HepG2 (cell line): Measurements from ENCODE around the gene C11orf68. TPM values are rescaled to one million over a fixed set of nuclear protein-coding genes. Genes with fewer than 3 reads are reported as not detected.

Source experiments
- ASH2L ChIP-seq: fragments of 300-600, 200-600 bp; sonication (generic); IDR thresholded peaks from 2 replicates; pipeline ENCODE4 v1.7.0; 2017; ENCODE audit warnings: low read depth, mild to moderate bottlenecking, moderate library complexity, mixed read lengths, low read length; ENCODE audit not compliant: insufficient read length
- GABPB1 ChIP-seq: IDR thresholded peaks from 2 replicates; pipeline ENCODE4 v1.6.1; 2016; ENCODE audit warnings: mild to moderate bottlenecking, missing genetic modification reagents, moderate library complexity, missing compliant biosample characterization
- MIER3 ChIP-seq: IDR thresholded peaks from 2 replicates; pipeline ENCODE4 v1.6.1; 2016; ENCODE audit warnings: missing compliant biosample characterization, borderline replicate concordance
- MTERF4 ChIP-seq: sonication (generic); formaldehyde crosslinking; IDR thresholded peaks from 2 replicates; pipeline ENCODE4 v1.8.0; 2023; ENCODE audit warnings: mild to moderate bottlenecking, missing genetic modification reagents
- PHF21A ChIP-seq: sonication (generic); formaldehyde crosslinking; IDR thresholded peaks from 2 replicates; pipeline ENCODE4 v1.5.0; 2020; ENCODE audit warnings: mild to moderate bottlenecking, missing genetic modification reagents
- REL ChIP-seq: sonication (generic); formaldehyde crosslinking; conservative IDR thresholded peaks from 2 replicates; pipeline ENCODE4 v1.8.0; 2022; ENCODE audit warnings: mild to moderate bottlenecking, missing genetic modification reagents, moderate library complexity
- TBX2 ChIP-seq: sonication (generic); formaldehyde crosslinking; IDR thresholded peaks from 2 replicates; pipeline ENCODE4 v1.5.0; 2020; ENCODE audit warnings: missing genetic modification reagents, mild to moderate bottlenecking, borderline replicate concordance
- ZC3H13 ChIP-seq: sonication (generic); formaldehyde crosslinking; IDR thresholded peaks from 2 replicates; pipeline ENCODE4 v1.8.1; 2023; ENCODE audit warnings: mild to moderate bottlenecking, missing genetic modification reagents, moderate library complexity
- ZKSCAN1 ChIP-seq: fragments of 150-350 bp; IDR thresholded peaks from 2 replicates; pipeline ENCODE4 v1.6.1; 2014; ENCODE audit warnings: low read length
- ZNF234 ChIP-seq: sonication (generic); formaldehyde crosslinking; conservative IDR thresholded peaks from 2 replicates; pipeline ENCODE4 v1.5.1; 2020; ENCODE audit warnings: mild to moderate bottlenecking, missing genetic modification reagents
- ZNF407 ChIP-seq: sonication (generic); formaldehyde crosslinking; IDR thresholded peaks from one replicate; pipeline ENCODE4 v1.5.1; 2020; ENCODE audit warnings: mild to moderate bottlenecking, missing genetic modification reagents; ENCODE audit errors: not compliant biosample characterization
- ZNF605 ChIP-seq: sonication (generic); formaldehyde crosslinking; IDR thresholded peaks from 2 replicates; pipeline ENCODE4 v1.8.0; 2022; ENCODE audit warnings: mild to moderate bottlenecking, missing genetic modification reagents
- ZNF781 ChIP-seq: sonication (generic); formaldehyde crosslinking; IDR thresholded peaks from 2 replicates; pipeline ENCODE4 v1.5.1; 2020; ENCODE audit warnings: borderline replicate concordance, mild to moderate bottlenecking, missing genetic modification reagents; ENCODE audit errors: not compliant biosample characterization
- polyA plus RNA-seq, 8 experiments: library from polyadenylated mRNA; depleted of rRNA in 3 of 8; stranded (reverse) in 7 of 8; unstranded in 1 of 8; fragments of >200 nt; fragmentation: Illumina TruSeq in 4 of 8; extraction: Trizol in 4 of 8; gene quantifications; 2 replicates each; pipeline versions ENCODE4 v1.2.1 to v1.2.3, GENCODE V29; 2011 to 2016; ENCODE audit warnings: low read depth in 4 of 8, missing spikeins in 1 of 8, mixed read lengths in 1 of 8; ENCODE audit not compliant: insufficient read depth in 1 of 8
- total RNA-seq, 5 experiments: library from RNA; depleted of rRNA; stranded (reverse); fragments of >200 nt; fragmentation: Illumina TruSeq; extraction: Trizol; gene quantifications; 2 replicates each; pipeline ENCODE4 v1.2.3, GENCODE V29; 2016; ENCODE audit warnings: low read depth in 1 of 5
- TF ChIP-seq, protein P1 (sequence below): IDR thresholded peaks from 2 replicates; pipeline ENCODE4 v1.6.1; 2016; ENCODE audit warnings: missing genetic modification reagents, missing compliant biosample characterization

The C11orf68 gene
- total and polyA plus RNA-seq, 2 of the 13 experiments (the other 11 are each of a cell fraction or from before 2014, with no cell fraction given), result 8.4 to 28.3 TPM

DNA sequence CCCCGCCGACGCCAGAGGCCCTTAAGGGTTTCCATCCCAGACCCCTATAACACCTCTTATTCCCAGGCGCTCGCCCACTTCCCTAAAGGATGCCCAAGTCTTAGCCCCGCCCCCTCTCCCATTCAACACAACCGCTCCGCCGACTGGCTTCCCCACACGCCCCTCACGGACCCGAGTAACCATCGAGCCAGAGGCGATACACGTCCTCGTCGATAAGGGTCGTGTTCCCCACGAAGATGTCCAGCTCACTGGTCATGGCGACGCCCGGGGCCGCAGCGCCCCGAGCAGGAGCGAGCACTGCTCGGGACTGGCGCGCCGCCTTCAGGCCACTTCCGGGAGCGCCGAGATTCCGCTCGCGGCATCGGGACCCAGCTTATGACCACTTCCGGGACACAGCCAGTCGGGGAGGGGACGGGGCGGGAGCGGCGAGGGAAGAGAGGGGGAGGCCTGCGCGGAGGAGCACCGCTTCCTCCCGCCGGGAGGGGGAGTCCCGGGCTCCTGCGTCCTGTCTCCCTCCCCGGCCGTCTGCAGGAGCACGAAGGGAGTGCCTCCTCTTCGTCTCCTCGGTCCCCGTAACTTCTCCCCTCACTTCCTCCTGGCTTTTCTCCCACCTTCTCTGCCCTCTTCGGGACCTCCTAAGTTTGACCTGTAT lies 30.6 kb downstream of the C11orf68 start, which contains the start of gene FIBP (continued):
- TF ChIP-seq ZNF407 (CRISPR knock-in tag) (peak; percentile 67), ZNF234 (no peak), MTERF4 (CRISPR knock-in tag) (peak; percentile 17; the same call in 1 of the 2 replicates), REL (CRISPR knock-in tag) (no peak), ZNF605 (CRISPR knock-in tag) (peak; percentile 77), MIER3 (no peak; the same call in 1 of the 2 replicates), PHF21A (CRISPR knock-in tag) (no peak; the same call in 1 of the 2 replicates), ZKSCAN1 (no peak), ZC3H13 (CRISPR knock-in tag) (no peak; the same call in none of the 2 replicates), ASH2L (peak; percentile 64), ZNF781 (CRISPR knock-in tag) (peak; percentile 30), GABPB1 (CRISPR knock-in tag) (peak; percentile 97), TBX2 (CRISPR knock-in tag) (peak; percentile 51)
- TF ChIP-seq, protein P1, sequence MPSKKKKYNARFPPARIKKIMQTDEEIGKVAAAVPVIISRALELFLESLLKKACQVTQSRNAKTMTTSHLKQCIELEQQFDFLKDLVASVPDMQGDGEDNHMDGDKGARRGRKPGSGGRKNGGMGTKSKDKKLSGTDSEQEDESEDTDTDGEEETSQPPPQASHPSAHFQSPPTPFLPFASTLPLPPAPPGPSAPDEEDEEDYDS (CRISPR knock-in tag), result 0 out of 2 replicates have a peak, but pooled peaks have one; percentile 34
